DND-41 (cell line): ENCODE measurements around the gene TMC2.

Experiments
- ATAC-seq: fragments of 200-7000 bp; cut with Tn5 transposase; 3 replicates; pipeline ENCODE4 v1.9.1; 2021; ENCODE audit warnings: low read depth; ENCODE audit not compliant: insufficient read depth
- DNase-seq: peaks from one replicate; pipeline ENCODE4 v3.0.0-alpha.2; 2020
- H2AFZ ChIP-seq: 2 replicates; pipeline ENCODE4 v1.6.0; 2012; ENCODE audit warnings: low read depth, low read length
- H3K27ac ChIP-seq: 2 replicates; pipeline ENCODE4 v1.5.1; 2012; ENCODE audit warnings: low read length, inconsistent platforms
- H3K27me3 ChIP-seq: fragments of 200-600 bp; sonication (generic); 2 replicates; pipeline ENCODE4 v1.6.0; 2012; ENCODE audit warnings: low read length, mild to moderate bottlenecking, inconsistent platforms; ENCODE audit not compliant: insufficient read depth, poor library complexity
- H3K36me3 ChIP-seq: 2 replicates; pipeline ENCODE4 v1.5.1; 2012; ENCODE audit warnings: low read length, inconsistent platforms; ENCODE audit not compliant: insufficient read depth
- H3K4me1 ChIP-seq: 2 replicates; pipeline ENCODE4 v1.5.1; 2012; ENCODE audit warnings: mild to moderate bottlenecking, low read length; ENCODE audit not compliant: insufficient read depth
- H3K4me2 ChIP-seq: 2 replicates; pipeline ENCODE4 v1.6.0; 2012; ENCODE audit warnings: mild to moderate bottlenecking, moderate library complexity, low read length, inconsistent platforms; ENCODE audit not compliant: insufficient read depth
- H3K4me3 ChIP-seq, 2 experiments: fragments of 200-600 bp in 1 of 2; shearing (Covaris generic) in 1 of 2; 2 replicates each; pipeline ENCODE4 v1.5.1; 2012 to 2016; ENCODE audit warnings: inconsistent platforms in 2 of 2, low read length in 2 of 2, mild to moderate bottlenecking in 2 of 2, low read depth in 1 of 2, moderate library complexity in 1 of 2
- H3K79me2 ChIP-seq: 2 replicates; pipeline ENCODE4 v1.6.0; 2012; ENCODE audit warnings: low read length, inconsistent platforms; ENCODE audit not compliant: insufficient read depth
- H3K9ac ChIP-seq: 2 replicates; pipeline ENCODE4 v1.6.0; 2012; ENCODE audit warnings: low read depth, mild to moderate bottlenecking, inconsistent platforms, low read length, moderate library complexity
- H3K9me3 ChIP-seq: 2 replicates; pipeline ENCODE4 v1.5.1; 2012; ENCODE audit warnings: low read length, moderate library complexity, mild to moderate bottlenecking, inconsistent platforms; ENCODE audit not compliant: insufficient read depth, severe bottlenecking
- H4K20me1 ChIP-seq: 2 replicates; pipeline ENCODE4 v1.6.0; 2012; ENCODE audit warnings: low read length; ENCODE audit not compliant: insufficient read depth
- CTCF ChIP-seq: IDR thresholded peaks from 2 replicates; pipeline ENCODE4 v1.5.1; 2012; ENCODE audit warnings: borderline replicate concordance, low read length, moderate library complexity, mild to moderate bottlenecking; ENCODE audit not compliant: poor library complexity, severe bottlenecking; ENCODE audit errors: extremely low read depth
- EZH2 ChIP-seq: IDR thresholded peaks from 3 replicates; pipeline ENCODE4 v1.6.1; 2012; ENCODE audit warnings: borderline replicate concordance, low read depth, mild to moderate bottlenecking, moderate library complexity, low read length, inconsistent platforms; ENCODE audit not compliant: severe bottlenecking

TMC2 gene

GRCh38 chr20:2541940-2542339 lies 5.6 kb downstream of the TMC2 start:
- Histone ChIP-seq H3K27me3 (peaks cover 37% of the 10 kb centered on the region), H3K79me2 (no peaks in the 10 kb centered on the region)
- no peak for ATAC-seq

DNA sequence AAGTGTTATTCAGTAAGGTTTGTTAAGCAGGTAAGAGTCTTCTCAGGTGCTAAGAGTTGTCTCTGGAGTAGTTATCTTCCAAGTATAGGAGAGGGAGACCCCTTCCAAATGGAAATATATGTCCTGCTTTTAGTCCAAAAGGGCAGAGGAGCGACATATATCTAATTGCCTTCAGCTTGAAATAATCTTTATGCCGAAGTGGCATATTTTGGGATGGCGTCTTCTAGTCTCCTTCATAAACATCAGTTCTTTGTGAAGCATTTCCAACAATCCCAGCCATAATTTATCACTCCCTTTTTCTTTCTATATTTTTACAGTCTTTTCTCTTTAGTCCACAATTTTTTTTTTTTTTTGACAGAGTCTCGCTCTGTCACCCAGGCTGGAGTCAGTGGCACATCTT lies 6.0 kb downstream of the TMC2 start:
- DNase-seq, result no peak
- H3K27ac ChIP-seq, result no peak overlapping the region
- ATAC-seq, result no peak
- H3K4me2 ChIP-seq, result no peak overlapping the region
- no peaks in the 10 kb centered on the region for H3K4me1 ChIP-seq
- H3K4me3 ChIP-seq, result no peak overlapping the region
- H3K36me3 ChIP-seq, result no peaks in the 10 kb centered on the region
- H4K20me1 ChIP-seq, result no peaks in the 10 kb centered on the region
- H3K9ac ChIP-seq, result no peak overlapping the region
- TF ChIP-seq CTCF (no peak), EZH2 (no peak)
- peaks cover 36% of the 10 kb centered on the region for H3K27me3 ChIP-seq
- no peaks in the 10 kb centered on the region for H3K9me3 ChIP-seq
- H2AFZ ChIP-seq, result no peak overlapping the region
- H3K79me2 ChIP-seq, result no peaks in the 10 kb centered on the region

More at GRCh38 chr20:2541940-2542339, 5.6 kb downstream of the TMC2 start:
- Histone ChIP-seq H3K36me3 (no peaks in the 10 kb centered on the region), H3K4me2 (no peak overlapping the region), H3K4me3 (no peak overlapping the region), H2AFZ (no peak overlapping the region), H3K27ac (no peak overlapping the region), H4K20me1 (no peaks in the 10 kb centered on the region), H3K4me1 (no peaks in the 10 kb centered on the region), H3K9me3 (no peaks in the 10 kb centered on the region), H3K9ac (no peak overlapping the region)
- no peak for DNase-seq
- no peak for TF ChIP-seq CTCF
- TF ChIP-seq EZH2, result no peak

DNA sequence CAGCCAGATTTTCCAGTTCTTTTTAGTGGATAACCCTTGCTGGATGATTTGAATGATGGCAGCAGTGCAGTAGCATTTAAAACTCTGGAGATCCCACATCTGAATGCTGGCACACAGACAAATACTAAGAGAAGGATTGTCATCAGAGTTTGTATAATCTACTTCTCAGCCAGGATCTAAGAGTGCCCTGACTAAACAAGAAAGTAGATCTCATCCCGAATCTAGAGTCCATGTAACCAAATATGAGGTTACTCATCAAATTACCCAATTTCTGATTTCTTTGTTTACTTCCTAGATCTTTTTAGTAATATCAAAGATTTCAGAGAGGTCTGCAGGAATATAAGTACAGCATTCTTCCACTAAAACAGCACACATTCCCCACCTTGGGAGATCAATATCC lies 7.8 kb downstream of the TMC2 start:
- H3K4me1 ChIP-seq, result no peaks in the 10 kb centered on the region

More for the DNA sequence above, 7.8 kb downstream of the TMC2 start:
- no peak overlapping the region for H3K9ac ChIP-seq
- H3K27ac ChIP-seq, result no peak overlapping the region
- no peaks in the 10 kb centered on the region for H4K20me1 ChIP-seq
- no peaks in the 10 kb centered on the region for H3K36me3 ChIP-seq
- no peaks in the 10 kb centered on the region for H3K79me2 ChIP-seq
- H3K9me3 ChIP-seq, result no peaks in the 10 kb centered on the region
- no peak overlapping the region for H3K4me3 ChIP-seq
- DNase-seq (no peak), ATAC-seq (no peak)
- H3K27me3 ChIP-seq, result peaks cover 29% of the 10 kb centered on the region
- no peak overlapping the region for H3K4me2 ChIP-seq
- H2AFZ ChIP-seq, result no peak overlapping the region
- TF ChIP-seq EZH2 (no peak), CTCF (no peak)
